Endothelial cell of umbilical vein (primary cell): ENCODE measurements around the gene CALR3. TPM values are rescaled to one million over a fixed set of nuclear protein-coding genes. Genes with fewer than 3 reads are reported as not detected.

Experiments used
- Bru-seq: library from RNA; stranded (reverse); fragments of 400-500 nt; gene quantifications from one replicate; lab custom pipeline; 2021; lab: Mats Ljungman, UMichigan
- BruChase-seq, 2 experiments: library from RNA; stranded (reverse); fragments of 400-500 nt; gene quantifications; one replicate each; lab custom pipeline; 2021; lab: Mats Ljungman, UMichigan
- BruUV-seq: library from RNA; stranded (reverse); fragments of 400-500 nt; replicated peaks from 2 replicates; lab custom pipeline; 2021; lab: Mats Ljungman, UMichigan
- CTCF ChIA-PET: fragments of 300-600, 350-600 bp; sonication (Branson Sonifier 250); formaldehyde crosslinking; loops from one replicate; lab custom pipeline; 2021; ENCODE audit warnings: antibody characterized with exemption, inconsistent platforms; lab: Charles Lee
- POLR2A ChIA-PET: fragments of 300-600, 350-600 bp; sonication (Branson Sonifier 250); formaldehyde crosslinking; loops from one replicate; lab custom pipeline; 2021; ENCODE audit warnings: antibody characterized with exemption, inconsistent platforms; lab: Charles Lee
- DNase-seq: peaks from one replicate; pipeline ENCODE4 v3.0.0-alpha.2; 2011; ENCODE audit warnings: low read depth, low spot score
- FAIRE-seq: peaks from 2 replicates; lab custom pipeline; 2011; peaks lifted over from hg19 to GRCh38; lab: Jason Lieb, UNC
- H2AFZ ChIP-seq: 2 replicates; pipeline ENCODE4 v1.6.0; 2012; ENCODE audit warnings: low read depth, low read length, control low read depth, inconsistent platforms
- H3K27ac ChIP-seq: 2 replicates; pipeline ENCODE4 v1.5.1; 2011; ENCODE audit warnings: low read depth, mild to moderate bottlenecking, control low read depth, low read length, moderate library complexity; ENCODE audit not compliant: insufficient read depth
- H3K27me3 ChIP-seq, 2 experiments: 2 replicates each; pipeline versions ENCODE4 v1.6.0 to v1.6.1; 2011; ENCODE audit warnings: low read length in 2 of 2, mixed read lengths in 1 of 2; ENCODE audit not compliant: control insufficient read depth in 2 of 2, insufficient read depth in 2 of 2
- H3K36me3 ChIP-seq, 2 experiments: 2 replicates in 1 of 2; 3 replicates in 1 of 2; pipeline ENCODE4 v1.5.1; 2011; ENCODE audit warnings: low read length in 2 of 2, mild to moderate bottlenecking in 1 of 2, moderate library complexity in 1 of 2; ENCODE audit not compliant: control insufficient read depth in 2 of 2, insufficient read depth in 2 of 2; ENCODE audit errors: extremely low read depth in 1 of 2
- H3K4me1 ChIP-seq: 3 replicates; pipeline ENCODE4 v1.5.1; 2011; ENCODE audit warnings: mild to moderate bottlenecking, low read length; ENCODE audit not compliant: control insufficient read depth, insufficient read depth; ENCODE audit errors: extremely low read depth
- H3K4me2 ChIP-seq: 2 replicates; pipeline ENCODE4 v1.6.1; 2011; ENCODE audit warnings: low read length, control low read depth, mixed read lengths; ENCODE audit not compliant: insufficient read depth
- H3K4me3 ChIP-seq, 3 experiments: fragments of 200-600 bp in 1 of 3; sonication (generic), shearing (Covaris generic) in 1 of 3; replicated peaks in 1 of 3; 2 replicates each; pipeline ENCODE4 v1.5.1; 2011 to 2016; ENCODE audit warnings: control low read depth in 3 of 3, low read length in 3 of 3, mild to moderate bottlenecking in 2 of 3, inconsistent platforms in 1 of 3, low read depth in 1 of 3, moderate library complexity in 1 of 3; ENCODE audit not compliant: insufficient read depth in 1 of 3
- H3K79me2 ChIP-seq: 2 replicates; pipeline ENCODE4 v1.6.0; 2012; ENCODE audit warnings: low read length, inconsistent platforms; ENCODE audit not compliant: control insufficient read depth, insufficient read depth
- H3K9ac ChIP-seq: replicated peaks from 2 replicates; pipeline ENCODE3; 2011; ENCODE audit warnings: low read length, control low read depth; ENCODE audit not compliant: insufficient read depth; ENCODE audit errors: extremely low read depth
- H3K9me1 ChIP-seq: replicated peaks from 3 replicates; pipeline ENCODE4 v1.6.0; 2011; ENCODE audit warnings: mild to moderate bottlenecking, low read length; ENCODE audit not compliant: control insufficient read depth, insufficient read depth; ENCODE audit errors: extremely low read depth
- H3K9me3 ChIP-seq: replicated peaks from 2 replicates; pipeline ENCODE4 v1.5.1; 2012; ENCODE audit warnings: low read length, inconsistent platforms; ENCODE audit not compliant: control insufficient read depth, insufficient read depth
- H4K20me1 ChIP-seq: replicated peaks from 2 replicates; pipeline ENCODE3; 2011; ENCODE audit warnings: mild to moderate bottlenecking, low read length; ENCODE audit not compliant: control insufficient read depth, insufficient read depth; ENCODE audit errors: extremely low read depth
- EZH2 ChIP-seq: IDR thresholded peaks from 2 replicates; pipeline ENCODE4 v1.6.1; 2012; ENCODE audit warnings: borderline replicate concordance, low read depth, mild to moderate bottlenecking, moderate library complexity, low read length, inconsistent platforms; ENCODE audit not compliant: severe bottlenecking
- JUN ChIP-seq: IDR thresholded peaks from 2 replicates; pipeline ENCODE4 v1.6.1; 2011; ENCODE audit warnings: borderline replicate concordance, low read depth; ENCODE audit not compliant: insufficient read length, insufficient read depth
- MYC ChIP-seq: IDR thresholded peaks from one replicate; pipeline ENCODE4 v1.6.1; 2011; ENCODE audit warnings: mild to moderate bottlenecking, low read depth, low read length
- POLR2A ChIP-seq: IDR thresholded peaks from 2 replicates; pipeline ENCODE4 v1.6.1; 2012; ENCODE audit warnings: low read depth, mild to moderate bottlenecking, control low read depth, low read length
- dilution Hi-C: fragments of 300-500 bp; cut with MboI; formaldehyde crosslinking; loops from one replicate; pipeline ENCODE4 v1.15.0; 2019; ENCODE audit warnings: low sequenced_read_pairs; ENCODE audit not compliant: extremely low pct_ligation_motif_present
- intact Hi-C: fragments of 100-400 bp; cut with micrococcal nuclease; formaldehyde crosslinking; loops from one replicate; pipeline ENCODE4 v1.10.0; 2022
- long read RNA-seq: library from polyadenylated mRNA; stranded (forward); transcript quantifications from one replicate; pipeline ENCODE4 v2.0.0, GENCODE V29; 2021
- polyA minus RNA-seq, 3 experiments: library from RNA; depleted of rRNA, polyadenylated mRNA; stranded (reverse); fragments of >200 nt; gene quantifications; 1 replicate in 1 of 3; 2 replicates in 2 of 3; pipeline ENCODE4 v1.2.3, GENCODE V29; 2011
- polyA plus RNA-seq, 4 experiments: library from polyadenylated mRNA; depleted of rRNA in 3 of 4; stranded (reverse) in 3 of 4; unstranded in 1 of 4; fragments of >200 nt; gene quantifications; 2 replicates each; pipeline versions ENCODE4 v1.2.1 to v1.2.3, GENCODE V29; 2011 to 2012; ENCODE audit warnings: missing spikeins in 1 of 4
- total RNA-seq: library from RNA; stranded (reverse); gene quantifications from 2 replicates; pipeline ENCODE4 v1.2.3, GENCODE V29; 2021
- TF ChIP-seq, protein P1 (sequence below): IDR thresholded peaks from 2 replicates; pipeline ENCODE4 v1.6.1; 2011; ENCODE audit not compliant: insufficient read depth, insufficient read length
- TF ChIP-seq, protein P2 (sequence below), 2 donors: IDR thresholded peaks; 1 replicate in 1 of 2; 2 replicates in 1 of 2; pipeline ENCODE4 v1.5.1; 2011; ENCODE audit warnings: low read length in 2 of 2, mild to moderate bottlenecking in 2 of 2, moderate library complexity in 2 of 2, control low read depth in 1 of 2, inconsistent platforms in 1 of 2, low read depth in 1 of 2; ENCODE audit not compliant: insufficient read depth in 1 of 2; ENCODE audit errors: extremely low read depth in 1 of 2

CALR3 gene, protein sequence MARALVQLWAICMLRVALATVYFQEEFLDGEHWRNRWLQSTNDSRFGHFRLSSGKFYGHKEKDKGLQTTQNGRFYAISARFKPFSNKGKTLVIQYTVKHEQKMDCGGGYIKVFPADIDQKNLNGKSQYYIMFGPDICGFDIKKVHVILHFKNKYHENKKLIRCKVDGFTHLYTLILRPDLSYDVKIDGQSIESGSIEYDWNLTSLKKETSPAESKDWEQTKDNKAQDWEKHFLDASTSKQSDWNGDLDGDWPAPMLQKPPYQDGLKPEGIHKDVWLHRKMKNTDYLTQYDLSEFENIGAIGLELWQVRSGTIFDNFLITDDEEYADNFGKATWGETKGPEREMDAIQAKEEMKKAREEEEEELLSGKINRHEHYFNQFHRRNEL
- total RNA-seq (not detected in 2 replicates), polyA plus RNA-seq (not detected in 2 replicates), polyA minus RNA-seq (not detected in 2 replicates), Bru-seq, nascent RNA (not detected), BruChase-seq, experiment 1, labeled RNA remaining after a 6-hour chase (not detected), BruChase-seq, experiment 2, labeled RNA remaining after a 2-hour chase (percentile 16 among the genes with signal in this experiment)
- not detected in 2 replicates for polyA plus RNA-seq (2011; cell fraction: cytosol; rRNA removed)
- polyA plus RNA-seq (2011; cell fraction: nucleus; rRNA removed) = not detected in 2 replicates
- polyA plus RNA-seq (2012) = not detected in 2 replicates
- not detected for polyA minus RNA-seq (2011; cell fraction: cytosol; rRNA and poly(A)+ RNA removed)
- polyA minus RNA-seq (2011; cell fraction: nucleus; rRNA and poly(A)+ RNA removed) = not detected in 2 replicates
- long read RNA-seq = 0 reads

DNA sequence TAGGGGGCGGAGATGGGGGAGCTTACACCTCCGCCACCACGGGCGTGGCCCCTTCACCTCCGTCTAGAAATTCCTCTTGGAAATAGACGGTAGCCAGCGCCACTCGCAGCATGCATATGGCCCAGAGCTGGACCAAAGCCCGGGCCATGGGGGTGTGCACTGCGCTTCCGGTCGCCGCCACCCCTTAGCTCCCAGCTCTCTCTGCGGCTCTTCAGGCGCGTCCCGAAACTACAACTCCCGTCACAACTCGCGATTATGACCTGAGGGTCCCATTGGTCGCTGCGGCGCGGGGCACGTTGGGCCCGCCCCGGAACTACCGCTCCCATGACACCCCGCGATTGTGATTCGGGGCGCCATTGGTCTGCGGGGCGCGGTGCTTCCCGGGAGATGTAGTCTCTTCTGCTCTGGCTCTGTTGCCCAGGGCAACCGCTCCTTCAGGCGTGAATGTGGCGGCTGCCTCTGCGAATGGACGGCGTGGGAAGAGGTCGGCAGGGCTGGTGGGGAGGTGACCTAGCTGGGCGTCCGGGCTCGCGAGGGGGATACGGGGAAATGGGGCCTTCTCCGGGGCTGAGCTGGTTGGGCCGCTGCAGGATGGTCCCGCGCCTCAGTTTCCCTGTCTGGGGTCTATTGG lies at the start of gene CALR3, which contains the start of gene C19orf44:
TSS of gene CALR3 (minus strand) at position 186 of the 631 bp plus-strand sequence. CDS start at position 148, 38 bp downstream.
TSS of gene C19orf44 (plus strand) at position 413 of the 631 bp plus-strand sequence. CDS start 4,399 bp downstream, outside the sequence.
- Histone ChIP-seq H3K79me2 (peaks cover 2% of the 10 kb centered on the region), H2AFZ (peak within 1 kb of the TSS; percentile 98), H3K36me3 (no peaks in the 10 kb centered on the region), H3K9ac (peak within 1 kb of the TSS; percentile 66), H3K4me2 (peak within 1 kb of the TSS; percentile 83), H3K9me1 (no peaks in the 10 kb centered on the region), H4K20me1 (no peaks in the 10 kb centered on the region), H3K9me3 (no peaks in the 10 kb centered on the region), H3K4me3 (peak within 1 kb of the TSS; percentile 63 to 87 (median 80)), H3K27me3 (no peaks in the 10 kb centered on the region), H3K4me1 (peaks cover 7% of the 10 kb centered on the region), H3K27ac (peak within 1 kb of the TSS; percentile 49)
- intact Hi-C loops (loop anchor here (1.0 to 5.0 kb wide), 3 partner anchors 24 to 59 kb away; no protein-coding TSS in a partner anchor), dilution Hi-C loops (no loop called here)
- no TSS peak for BruUV-seq
- ChIA-PET POLR2A (interaction anchor here (1.4 kb wide), 1 partner anchor 164 kb away, joined by 5 read pairs; the partner anchor contains the start of gene SMIM7), CTCF (interaction anchor here (0.6 to 2.1 kb wide), 6 partner anchors 9 to 1157 kb away, joined by 3 to 18 read pairs (median 4); no protein-coding TSS in a partner anchor)
- FAIRE-seq (peak; percentile 97), DNase-seq (peak; percentile 99)
- TF ChIP-seq, protein P1, sequence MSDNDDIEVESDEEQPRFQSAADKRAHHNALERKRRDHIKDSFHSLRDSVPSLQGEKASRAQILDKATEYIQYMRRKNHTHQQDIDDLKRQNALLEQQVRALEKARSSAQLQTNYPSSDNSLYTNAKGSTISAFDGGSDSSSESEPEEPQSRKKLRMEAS = peak; percentile 2
- TF ChIP-seq, protein P2, sequence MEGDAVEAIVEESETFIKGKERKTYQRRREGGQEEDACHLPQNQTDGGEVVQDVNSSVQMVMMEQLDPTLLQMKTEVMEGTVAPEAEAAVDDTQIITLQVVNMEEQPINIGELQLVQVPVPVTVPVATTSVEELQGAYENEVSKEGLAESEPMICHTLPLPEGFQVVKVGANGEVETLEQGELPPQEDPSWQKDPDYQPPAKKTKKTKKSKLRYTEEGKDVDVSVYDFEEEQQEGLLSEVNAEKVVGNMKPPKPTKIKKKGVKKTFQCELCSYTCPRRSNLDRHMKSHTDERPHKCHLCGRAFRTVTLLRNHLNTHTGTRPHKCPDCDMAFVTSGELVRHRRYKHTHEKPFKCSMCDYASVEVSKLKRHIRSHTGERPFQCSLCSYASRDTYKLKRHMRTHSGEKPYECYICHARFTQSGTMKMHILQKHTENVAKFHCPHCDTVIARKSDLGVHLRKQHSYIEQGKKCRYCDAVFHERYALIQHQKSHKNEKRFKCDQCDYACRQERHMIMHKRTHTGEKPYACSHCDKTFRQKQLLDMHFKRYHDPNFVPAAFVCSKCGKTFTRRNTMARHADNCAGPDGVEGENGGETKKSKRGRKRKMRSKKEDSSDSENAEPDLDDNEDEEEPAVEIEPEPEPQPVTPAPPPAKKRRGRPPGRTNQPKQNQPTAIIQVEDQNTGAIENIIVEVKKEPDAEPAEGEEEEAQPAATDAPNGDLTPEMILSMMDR (IDR thresholded peaks at IDR 0.05; ENCODE audit: extremely low read depth in 1 of 2, insufficient read depth in 1 of 2, low read depth in 1 of 2, low read length in 2 of 2) = no peak
- TF ChIP-seq MYC (no peak), EZH2 (no peak), JUN (no peak), POLR2A (peak; percentile 71)
